ENCODE results near the gene FBLN2. TPM values are rescaled to one million over a fixed set of nuclear protein-coding genes. Genes with fewer than 3 reads are reported as not detected.
A peak's percentile ranks its signal among the peaks of the same experiment; 100 is the strongest.

Gene FBLN2
- polyA plus RNA-seq, 1 experiment, result 15.5 TPM

DNA sequence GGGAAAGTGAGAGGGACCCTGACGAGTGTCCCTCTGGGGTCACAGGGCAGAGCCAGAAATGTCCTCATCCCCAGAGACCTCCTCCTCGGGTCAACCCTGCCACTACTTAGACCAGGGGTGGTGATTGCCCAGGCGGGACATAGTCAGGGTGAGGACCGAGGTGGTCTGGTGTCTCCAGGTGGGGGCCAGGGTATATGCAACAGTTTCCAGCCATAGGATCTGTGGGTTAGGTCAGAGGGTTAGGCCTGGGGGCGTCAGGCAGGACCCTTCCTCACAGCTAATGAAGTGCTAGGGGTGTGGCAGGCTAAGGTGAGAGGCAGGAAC lies 22.3 kb upstream of the FBLN2 start:
- no peak for TF ChIP-seq CTCF (IDR thresholded peaks at IDR 0.05; ENCODE audit: low read depth, low read length)
- Histone ChIP-seq H3K4me3 (ENCODE audit: low read depth, low read length) (no peak overlapping the region), H3K9me3 (ENCODE audit: control insufficient read depth, insufficient read depth, low read length) (peaks cover 5% of the 10 kb centered on the region; the same call in 1 of the 2 replicates), H3K27me3 (ENCODE audit: control insufficient read depth, insufficient read depth, low read length) (no peaks in the 10 kb centered on the region), H3K27ac (ENCODE audit: low read depth, low read length) (no peak overlapping the region)
- no peak for DNase-seq (ENCODE audit: low read depth, low spot score)
- ChIA-PET POLR2A (no interaction called here), CTCF (no interaction called here)

- H3K4me3 ChIP-seq (ENCODE audit: low read depth, low read length), result no peak overlapping the region
- no peak overlapping the region for H3K27ac ChIP-seq (ENCODE audit: low read depth, low read length)
- CTCF ChIA-PET, result interaction anchor here (0.7 to 1.3 kb wide), 5 partner anchors 9 to 120 kb away, joined by 3 to 4 read pairs (median 3); no protein-coding TSS in a partner anchor
- POLR2A ChIA-PET, result no interaction called here
- no peak for DNase-seq (ENCODE audit: low read depth, low spot score)
- H3K9me3 ChIP-seq (ENCODE audit: control insufficient read depth, insufficient read depth, low read length), result no peaks in the 10 kb centered on the region; the same call in 1 of the 2 replicates
- H3K27me3 ChIP-seq (ENCODE audit: control insufficient read depth, insufficient read depth, low read length), result no peaks in the 10 kb centered on the region
- peak; percentile 43 for TF ChIP-seq CTCF (IDR thresholded peaks at IDR 0.05; ENCODE audit: low read depth, low read length)
These were observed 20.6 kb upstream of the FBLN2 start for GRCh38 chr3:13528217-13528867.

GRCh38 chr3:13529196-13530112 lies 19.5 kb upstream of the FBLN2 start:
- Histone ChIP-seq H3K9me3 (ENCODE audit: control insufficient read depth, insufficient read depth, low read length) (no peaks in the 10 kb centered on the region; the same call in 1 of the 2 replicates), H3K27me3 (ENCODE audit: control insufficient read depth, insufficient read depth, low read length) (no peaks in the 10 kb centered on the region), H3K27ac (ENCODE audit: low read depth, low read length) (no peak overlapping the region), H3K4me3 (ENCODE audit: low read depth, low read length) (no peak overlapping the region)
- no peak for DNase-seq (ENCODE audit: low read depth, low spot score)
- ChIA-PET CTCF (interaction anchor here (1.2 to 1.3 kb wide), 2 partner anchors 9 to 10 kb away, joined by 4 to 5 read pairs; no protein-coding TSS in a partner anchor), POLR2A (no interaction called here)
- no peak for TF ChIP-seq CTCF (IDR thresholded peaks at IDR 0.05; ENCODE audit: low read depth, low read length)

- H3K9me3 ChIP-seq (ENCODE audit: control insufficient read depth, insufficient read depth, low read length), result no peaks in the 10 kb centered on the region; the same call in 1 of the 2 replicates
- DNase-seq (ENCODE audit: low read depth, low spot score), result no peak
- no peak overlapping the region for H3K27ac ChIP-seq (ENCODE audit: low read depth, low read length)
- ChIA-PET CTCF (interaction anchor here (1.2 kb wide), 1 partner anchor 8 kb away, joined by 5 read pairs; no protein-coding TSS in a partner anchor), POLR2A (no interaction called here)
- no peak overlapping the region for H3K4me3 ChIP-seq (ENCODE audit: low read depth, low read length)
- TF ChIP-seq CTCF (IDR thresholded peaks at IDR 0.05; ENCODE audit: low read depth, low read length), result no peak
- no peaks in the 10 kb centered on the region for H3K27me3 ChIP-seq (ENCODE audit: control insufficient read depth, insufficient read depth, low read length)
These were observed 18.5 kb upstream of the FBLN2 start for GRCh38 chr3:13530241-13531009.

Measured in AG04450 (cell line).